Right atrium auricular region (tissue), 2 donors: ENCODE measurements around the gene UNC5C. TPM values are rescaled to one million over a fixed set of nuclear protein-coding genes. Genes with fewer than 3 reads are reported as not detected.

Source experiments
- DNase-seq: peaks from one replicate; pipeline ENCODE4 v3.0.0-alpha.2; 2019; ENCODE audit warnings: low spot score
- H3K27ac ChIP-seq, 2 donors: fragments of 200-600 bp; sonication (generic); 1 replicate in 1 of 2; 2 replicates in 1 of 2; pipeline ENCODE4 v1.5.1; 2016 to 2019
- H3K27me3 ChIP-seq, 2 donors: fragments of 200-600 bp; sonication (generic); one replicate each; pipeline versions ENCODE4 v1.5.1 to v1.6.0; 2017 to 2019
- H3K36me3 ChIP-seq: fragments of 200-600 bp; sonication (generic); one replicate; pipeline ENCODE4 v1.5.1; 2016
- H3K4me1 ChIP-seq, 2 donors: fragments of 200-600 bp; sonication (generic); one replicate each; pipeline versions ENCODE4 v1.5.1 to v1.6.0; 2017 to 2019
- H3K4me3 ChIP-seq, 2 donors: fragments of 200-600 bp; sonication (generic); 1 replicate in 1 of 2; 2 replicates in 1 of 2; pipeline ENCODE4 v1.5.1; 2017 to 2019; ENCODE audit warnings: mild to moderate bottlenecking in 1 of 2, moderate library complexity in 1 of 2
- H3K9me3 ChIP-seq, 2 donors: fragments of 200-600 bp; sonication (generic); one replicate each; pipeline ENCODE4 v1.5.1; 2019
- total RNA-seq, 2 donors: library from RNA; depleted of rRNA; stranded (reverse); fragments of >200 nt; gene quantifications; one replicate each; pipeline ENCODE4 v1.1.0, GENCODE V29; 2016
- TF ChIP-seq, protein P1 (sequence below), 2 donors: fragments of 200-600 bp; sonication (generic); IDR thresholded peaks; one replicate each; pipeline ENCODE4 v1.5.1; 2019; ENCODE audit warnings: antibody characterized with exemption in 2 of 2

The UNC5C gene
- total RNA-seq, 2 donors from 2014 or later, result 3.8 to 4.6 TPM

GRCh38 chr4:95193391-95194224 lies 355.2 kb downstream of the UNC5C start:
- Histone ChIP-seq H3K9me3 (no peaks in the 10 kb centered on the region), H3K4me1 (peaks cover 0 to 3% of the 10 kb centered on the region in 2 donors), H3K27ac (no peak overlapping the region), H3K36me3 (no peaks in the 10 kb centered on the region), H3K27me3 (no peaks in the 10 kb centered on the region), H3K4me3 (no peak overlapping the region)
- no peak for DNase-seq
- TF ChIP-seq, protein P1, sequence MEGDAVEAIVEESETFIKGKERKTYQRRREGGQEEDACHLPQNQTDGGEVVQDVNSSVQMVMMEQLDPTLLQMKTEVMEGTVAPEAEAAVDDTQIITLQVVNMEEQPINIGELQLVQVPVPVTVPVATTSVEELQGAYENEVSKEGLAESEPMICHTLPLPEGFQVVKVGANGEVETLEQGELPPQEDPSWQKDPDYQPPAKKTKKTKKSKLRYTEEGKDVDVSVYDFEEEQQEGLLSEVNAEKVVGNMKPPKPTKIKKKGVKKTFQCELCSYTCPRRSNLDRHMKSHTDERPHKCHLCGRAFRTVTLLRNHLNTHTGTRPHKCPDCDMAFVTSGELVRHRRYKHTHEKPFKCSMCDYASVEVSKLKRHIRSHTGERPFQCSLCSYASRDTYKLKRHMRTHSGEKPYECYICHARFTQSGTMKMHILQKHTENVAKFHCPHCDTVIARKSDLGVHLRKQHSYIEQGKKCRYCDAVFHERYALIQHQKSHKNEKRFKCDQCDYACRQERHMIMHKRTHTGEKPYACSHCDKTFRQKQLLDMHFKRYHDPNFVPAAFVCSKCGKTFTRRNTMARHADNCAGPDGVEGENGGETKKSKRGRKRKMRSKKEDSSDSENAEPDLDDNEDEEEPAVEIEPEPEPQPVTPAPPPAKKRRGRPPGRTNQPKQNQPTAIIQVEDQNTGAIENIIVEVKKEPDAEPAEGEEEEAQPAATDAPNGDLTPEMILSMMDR (IDR thresholded peaks at IDR 0.05), result no peak

GRCh38 chr4:95191537-95191936 lies 357.2 kb downstream of the UNC5C start:
- H3K4me1 ChIP-seq, result peaks cover 0 to 3% of the 10 kb centered on the region in 2 donors
- H3K27ac ChIP-seq, result no peak overlapping the region
- no peaks in the 10 kb centered on the region for H3K36me3 ChIP-seq
- TF ChIP-seq, protein P1 (IDR thresholded peaks at IDR 0.05), result no peak
- no peaks in the 10 kb centered on the region for H3K27me3 ChIP-seq
- H3K4me3 ChIP-seq, result no peak overlapping the region
- no peak for DNase-seq
- H3K9me3 ChIP-seq, result no peaks in the 10 kb centered on the region

- H3K27me3 ChIP-seq, result no peaks in the 10 kb centered on the region
- no peaks in the 10 kb centered on the region for H3K9me3 ChIP-seq
- no peak for DNase-seq
- H3K36me3 ChIP-seq, result no peaks in the 10 kb centered on the region
- no peak overlapping the region for H3K27ac ChIP-seq
- peaks cover 0 to 3% of the 10 kb centered on the region in 2 donors for H3K4me1 ChIP-seq
- no peak overlapping the region for H3K4me3 ChIP-seq
- TF ChIP-seq, protein P1 (IDR thresholded peaks at IDR 0.05), result no peak
These were observed 357.9 kb downstream of the UNC5C start for GRCh38 chr4:95190751-95191436.

DNA sequence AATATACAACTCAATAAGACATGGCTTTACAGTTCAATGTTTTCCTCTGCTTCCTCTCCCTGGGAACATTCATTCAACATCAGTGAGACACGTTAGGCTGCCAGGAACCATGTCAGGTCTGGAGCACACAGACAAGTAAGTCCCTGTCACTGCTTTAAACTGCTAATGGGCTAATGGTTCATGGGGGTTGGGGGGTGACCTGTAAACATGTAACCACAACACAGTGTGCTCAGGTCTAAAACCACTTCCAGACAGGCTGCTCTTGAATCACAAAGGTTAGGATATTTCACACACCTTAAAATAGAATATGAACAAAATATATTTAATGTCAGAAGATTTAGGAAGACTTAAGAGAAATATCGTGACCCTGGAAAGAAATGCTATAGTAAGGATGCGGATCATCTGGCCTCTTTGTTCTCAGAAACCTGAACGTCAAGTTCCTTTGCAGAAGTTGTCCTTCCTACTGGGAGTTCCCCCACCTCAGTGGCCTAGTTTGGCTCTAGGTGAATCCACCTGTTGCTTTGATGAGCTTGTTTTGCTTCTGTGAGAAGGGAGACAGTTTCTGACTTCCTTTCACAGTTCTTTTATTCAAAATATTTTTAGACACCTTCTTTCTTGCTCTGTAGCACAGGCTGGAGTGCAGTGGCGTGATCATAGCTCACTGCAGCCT lies 359.9 kb downstream of the UNC5C start:
- no peak overlapping the region for H3K4me3 ChIP-seq
- H3K27ac ChIP-seq, result no peak overlapping the region
- TF ChIP-seq, protein P1 (IDR thresholded peaks at IDR 0.05), result no peak
- no peaks in the 10 kb centered on the region for H3K27me3 ChIP-seq
- H3K9me3 ChIP-seq, result no peaks in the 10 kb centered on the region
- no peaks in the 10 kb centered on the region for H3K36me3 ChIP-seq
- peaks cover 0 to 2% of the 10 kb centered on the region in 2 donors for H3K4me1 ChIP-seq
- no peak for DNase-seq

GRCh38 chr4:95186666-95187065 lies 362.1 kb downstream of the UNC5C start:
- Histone ChIP-seq H3K4me3 (no peak overlapping the region), H3K36me3 (no peaks in the 10 kb centered on the region), H3K27me3 (no peaks in the 10 kb centered on the region), H3K9me3 (no peaks in the 10 kb centered on the region), H3K4me1 (no peaks in the 10 kb centered on the region), H3K27ac (no peak overlapping the region)
- DNase-seq, result no peak
- TF ChIP-seq, protein P1 (IDR thresholded peaks at IDR 0.05), result no peak
